HG03175 (cell line): Measurements from ENCODE around the gene SNRNP70.

ENCODE experiments used
- ATAC-seq: cut with Tn5 transposase; IDR thresholded peaks from one replicate; pipeline ENCODE4 v1.9.1; 2021; ENCODE audit warnings: mild to moderate bottlenecking, moderate library complexity; ENCODE audit not compliant: unreplicated experiment

The SNRNP70 gene

GRCh38 chr19:49097453-49098288 is 12.4 kb downstream of the SNRNP70 start:
- ATAC-seq: no peak

- no peak for ATAC-seq
These were observed 13.5 kb downstream of the SNRNP70 start for GRCh38 chr19:49098795-49099194.

GRCh38 chr19:49101160-49101559 is 15.9 kb downstream of the SNRNP70 start:
- no peak for ATAC-seq

- ATAC-seq: no peak
These were observed 17.1 kb downstream of the SNRNP70 start for GRCh38 chr19:49102303-49102702.

- ATAC-seq: no peak
These were observed 18.3 kb downstream of the SNRNP70 start for GRCh38 chr19:49103331-49104085.

GRCh38 chr19:49104229-49104864 is 19.1 kb downstream of the SNRNP70 start:
- no peak for ATAC-seq

GRCh38 chr19:49106648-49107135 is 21.4 kb downstream of the SNRNP70 start:
- no peak for ATAC-seq

GRCh38 chr19:49107625-49108459 is 22.6 kb downstream of the SNRNP70 start:
- ATAC-seq: no peak

GRCh38 chr19:49109051-49109450 is 23.8 kb downstream of the SNRNP70 start:
- ATAC-seq: no peak

- ATAC-seq: no peak
These were observed 24.4 kb downstream of the SNRNP70 start for GRCh38 chr19:49109569-49110233.

GRCh38 chr19:49110567-49110966 is 25.3 kb downstream of the SNRNP70 start:
- ATAC-seq: no peak

GRCh38 chr19:49111218-49111998 is 26.2 kb downstream of the SNRNP70 start:
- ATAC-seq: no peak

- peak; percentile 48 for ATAC-seq
These were observed 28.7 kb downstream of the SNRNP70 start, which contains the start of gene LIN7B for GRCh38 chr19:49113762-49114629. Gene LIN7B (plus strand): TSS chr19:49114370. CDS start chr19:49114405, 35 bp downstream.

- ATAC-seq: no peak
These were observed 29.5 kb downstream of the SNRNP70 start for GRCh38 chr19:49114630-49115363.

GRCh38 chr19:49116544-49116943 is 31.3 kb downstream of the SNRNP70 start:
- no peak for ATAC-seq

- ATAC-seq: no peak
These were observed 32.7 kb downstream of the SNRNP70 start for GRCh38 chr19:49117677-49118564.
